Activated T-helper 2 cell treated with anti-CD3 and anti-CD28 coated beads, Interferon-gamma antibody, Interleukin-2, Interleukin-4, amounts not matched to agents 10 μg/mL and 5 μg/mL and 100 μg/mL, durations not matched to agents 14 hours and 24 hours and 36 hours (primary cell): ENCODE results near the gene SPTB. TPM values are rescaled to one million over a fixed set of nuclear protein-coding genes. Genes with fewer than 3 reads are reported as not detected.

Experiments
- DNase-seq: peaks from one replicate; pipeline ENCODE4 v3.0.0; 2021; ENCODE audit warnings: low spot score
- H3K27ac Mint-ChIP-seq: one replicate; pipeline ENCODE4 v1.8.0; 2021; ENCODE audit warnings: mixed read lengths
- H3K27me3 Mint-ChIP-seq: one replicate; pipeline ENCODE4 v1.8.0; 2021; ENCODE audit warnings: low read depth, mixed read lengths
- H3K36me3 Mint-ChIP-seq: one replicate; pipeline ENCODE4 v1.8.0; 2021; ENCODE audit warnings: low read depth, mixed read lengths
- H3K4me1 Mint-ChIP-seq: one replicate; pipeline ENCODE4 v1.8.0; 2021; ENCODE audit warnings: low read depth, mixed read lengths
- H3K4me3 Mint-ChIP-seq: one replicate; pipeline ENCODE4 v1.8.0; 2021; ENCODE audit warnings: low read depth, mild to moderate bottlenecking, moderate library complexity, mixed read lengths
- H3K9me3 Mint-ChIP-seq: one replicate; pipeline ENCODE4 v1.8.0; 2021; ENCODE audit warnings: mixed read lengths
- intact Hi-C: fragments of 100-400 bp; cut with micrococcal nuclease; formaldehyde crosslinking; loops from one replicate; pipeline ENCODE4 v1.15.1; 2023
- total RNA-seq: library from RNA; stranded (reverse); gene quantifications from 2 replicates; pipeline ENCODE4 v1.2.3, GENCODE V29; 2022

The SPTB gene
- total RNA-seq, 1 donor from 2014 or later = 0.05 TPM

DNA sequence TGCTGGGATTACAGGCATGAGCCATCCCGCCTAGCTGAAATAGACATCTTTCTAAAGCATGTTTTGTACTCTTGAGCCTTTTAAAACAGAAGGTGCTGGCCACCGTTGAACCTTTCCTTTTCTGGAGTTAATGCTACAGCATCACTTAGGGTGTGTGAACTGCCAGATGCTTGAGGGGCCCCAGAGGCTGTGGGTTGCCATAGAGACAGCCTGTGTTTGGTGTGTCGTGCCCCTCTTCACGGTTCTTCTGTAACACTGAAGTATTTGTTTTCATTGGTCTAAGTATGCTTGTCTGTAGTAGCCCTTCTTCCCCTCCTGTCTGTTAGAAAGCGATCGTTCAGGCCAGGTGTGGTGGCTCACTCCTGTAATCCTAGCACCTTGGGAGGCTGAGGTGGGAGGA lies 144.7 kb downstream of the SPTB start:
- Mint-ChIP-seq H3K27me3 (no peaks in the 10 kb centered on the region), H3K4me1 (peaks cover 13% of the 10 kb centered on the region), H3K9me3 (no peaks in the 10 kb centered on the region), H3K4me3 (no peak overlapping the region), H3K27ac (no peak overlapping the region), H3K36me3 (no peaks in the 10 kb centered on the region)
- intact Hi-C loops = no loop called here
- DNase-seq = no peak

DNA sequence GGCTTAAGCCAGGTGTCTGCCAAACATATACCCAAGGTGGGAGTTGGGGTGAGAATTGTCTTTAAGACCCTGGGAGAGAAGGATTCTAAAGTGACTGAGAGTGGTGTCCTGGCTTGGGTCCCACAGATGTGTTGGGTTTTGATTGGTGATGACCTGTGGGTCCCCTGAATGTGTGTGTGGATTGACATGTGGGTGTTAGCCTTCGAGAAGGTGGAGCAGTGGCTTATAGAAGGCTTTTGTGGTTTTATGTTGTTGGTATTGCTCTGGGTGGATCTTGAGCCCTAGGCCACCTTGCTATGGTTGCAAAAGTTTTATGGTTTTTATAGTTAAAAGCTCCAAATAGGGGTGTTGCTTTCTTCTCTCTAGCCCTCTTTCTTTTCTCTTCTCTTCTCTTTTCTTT lies 145.8 kb downstream of the SPTB start:
- DNase-seq = no peak
- H3K27ac Mint-ChIP-seq = no peak overlapping the region
- peaks cover 15% of the 10 kb centered on the region for H3K4me1 Mint-ChIP-seq
- H3K4me3 Mint-ChIP-seq = no peak overlapping the region
- no peaks in the 10 kb centered on the region for H3K27me3 Mint-ChIP-seq
- no peaks in the 10 kb centered on the region for H3K9me3 Mint-ChIP-seq
- no peaks in the 10 kb centered on the region for H3K36me3 Mint-ChIP-seq
- intact Hi-C loops = no loop called here

DNA sequence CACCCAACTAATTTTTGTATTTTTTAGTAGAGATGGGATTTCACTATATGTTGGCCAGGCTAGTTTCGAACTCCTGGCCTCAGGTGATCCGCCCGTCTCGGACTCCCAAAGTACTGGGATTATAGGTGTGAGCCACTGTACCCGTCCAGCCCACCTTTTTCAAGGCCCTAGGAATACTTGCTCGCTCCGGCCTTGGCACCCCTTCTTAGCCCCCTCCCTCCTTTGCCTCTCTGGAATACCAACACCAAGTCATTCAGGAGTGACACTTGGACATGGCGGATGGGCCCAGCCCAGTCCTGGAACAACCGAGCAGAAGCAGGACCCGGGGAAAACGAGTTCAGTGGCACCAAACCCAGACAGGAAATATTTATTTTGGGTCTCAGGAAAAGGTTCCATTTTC lies 146.4 kb downstream of the SPTB start:
- H3K4me1 Mint-ChIP-seq = peaks cover 15% of the 10 kb centered on the region
- H3K36me3 Mint-ChIP-seq = no peaks in the 10 kb centered on the region
- no peak for DNase-seq
- H3K4me3 Mint-ChIP-seq = no peak overlapping the region
- H3K27me3 Mint-ChIP-seq = no peaks in the 10 kb centered on the region
- H3K9me3 Mint-ChIP-seq = no peaks in the 10 kb centered on the region
- H3K27ac Mint-ChIP-seq = no peak overlapping the region
- intact Hi-C loops = no loop called here

DNA sequence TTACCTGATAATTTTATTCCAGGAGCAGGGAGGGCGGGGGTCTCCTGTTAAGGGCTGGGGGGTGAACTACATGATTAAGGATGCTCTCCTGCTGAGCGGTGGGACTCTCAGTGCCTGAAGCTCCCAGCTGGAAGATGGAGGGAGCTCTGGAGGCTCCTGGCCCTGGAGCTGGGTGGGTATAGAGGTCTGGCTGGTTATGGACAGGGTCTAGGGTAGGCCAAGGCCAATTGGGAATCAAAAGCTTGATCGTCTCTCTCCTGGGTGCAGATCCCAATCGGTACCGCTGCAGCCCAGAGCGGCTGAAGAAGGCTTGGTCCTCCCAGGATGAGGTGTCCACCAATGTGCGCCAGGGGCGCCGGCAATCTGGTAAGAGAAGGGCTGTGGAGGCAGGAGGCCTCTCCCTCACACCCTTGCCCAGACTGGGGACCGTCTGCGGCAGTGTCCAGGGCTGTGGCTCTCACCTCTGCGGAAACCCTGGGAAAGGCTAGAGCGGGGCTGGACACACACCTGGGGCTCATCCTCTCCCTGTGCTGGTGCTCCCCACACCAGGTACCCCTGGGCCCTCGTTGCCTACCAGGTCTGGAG lies 147.1 kb downstream of the SPTB start:
- Mint-ChIP-seq H3K4me1 (peaks cover 15% of the 10 kb centered on the region), H3K36me3 (no peaks in the 10 kb centered on the region), H3K9me3 (no peaks in the 10 kb centered on the region), H3K27me3 (no peaks in the 10 kb centered on the region), H3K27ac (no peak overlapping the region), H3K4me3 (no peak overlapping the region)
- DNase-seq = no peak
- intact Hi-C loops = no loop called here

DNA sequence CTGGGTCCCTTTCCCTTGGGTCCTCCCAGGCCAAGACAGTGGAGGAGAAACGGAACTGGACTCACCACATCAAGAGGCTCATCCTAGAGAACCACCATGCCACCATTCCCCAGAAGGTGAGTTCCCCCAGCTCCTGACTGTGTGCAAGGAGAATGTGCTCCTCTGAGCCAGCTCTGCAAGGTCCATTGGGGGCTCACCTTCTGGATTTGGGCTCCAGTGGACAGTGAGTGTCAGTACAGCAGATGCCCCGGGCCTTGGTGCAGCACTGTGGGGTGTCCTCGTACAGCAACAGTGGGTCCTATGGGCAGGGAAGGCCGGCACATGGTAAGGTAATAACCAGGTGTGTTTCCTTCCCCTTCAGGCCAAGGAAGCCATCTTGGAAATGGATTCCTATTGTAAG lies 147.6 kb downstream of the SPTB start:
- no peak for DNase-seq
- H3K4me3 Mint-ChIP-seq = no peak overlapping the region
- no peaks in the 10 kb centered on the region for H3K36me3 Mint-ChIP-seq
- peaks cover 15% of the 10 kb centered on the region for H3K4me1 Mint-ChIP-seq
- intact Hi-C loops = no loop called here
- no peaks in the 10 kb centered on the region for H3K27me3 Mint-ChIP-seq
- H3K9me3 Mint-ChIP-seq = no peaks in the 10 kb centered on the region
- H3K27ac Mint-ChIP-seq = no peak overlapping the region

GRCh38 chr14:64731141-64731581 lies 148.5 kb downstream of the SPTB start:
- Mint-ChIP-seq H3K9me3 (no peaks in the 10 kb centered on the region), H3K4me3 (no peak overlapping the region), H3K36me3 (no peaks in the 10 kb centered on the region), H3K4me1 (peaks cover 15% of the 10 kb centered on the region), H3K27me3 (no peaks in the 10 kb centered on the region), H3K27ac (no peak overlapping the region)
- DNase-seq = no peak
- intact Hi-C loops = no loop called here

GRCh38 chr14:64730681-64731080 lies 149.0 kb downstream of the SPTB start:
- no peaks in the 10 kb centered on the region for H3K9me3 Mint-ChIP-seq
- no peak overlapping the region for H3K27ac Mint-ChIP-seq
- H3K4me1 Mint-ChIP-seq = peaks cover 19% of the 10 kb centered on the region
- H3K4me3 Mint-ChIP-seq = no peak overlapping the region
- H3K27me3 Mint-ChIP-seq = no peaks in the 10 kb centered on the region
- no peak for DNase-seq
- intact Hi-C loops = no loop called here
- no peaks in the 10 kb centered on the region for H3K36me3 Mint-ChIP-seq

DNA sequence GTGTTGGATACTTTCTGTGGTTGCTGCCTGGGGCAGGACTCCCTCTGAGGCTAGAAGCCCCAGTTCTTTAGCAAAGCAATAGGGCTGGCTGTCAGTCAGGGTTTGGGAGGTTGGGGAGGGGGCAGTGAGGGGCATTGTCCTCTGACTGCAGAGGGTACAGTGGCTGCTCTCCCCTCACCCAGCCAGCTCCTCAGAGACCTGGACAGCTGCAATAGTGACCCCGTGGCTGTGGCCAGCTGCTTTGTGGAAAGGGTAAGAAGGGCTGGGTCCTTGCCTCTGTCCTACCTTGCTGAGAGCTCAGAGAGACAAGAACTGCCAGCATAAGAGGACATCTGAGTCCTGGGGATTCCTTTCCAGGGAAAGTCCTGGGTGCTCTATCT lies 149.7 kb downstream of the SPTB start:
- Mint-ChIP-seq H3K9me3 (no peaks in the 10 kb centered on the region), H3K36me3 (no peaks in the 10 kb centered on the region), H3K4me3 (no peak overlapping the region), H3K27ac (no peak overlapping the region), H3K4me1 (peaks cover 21% of the 10 kb centered on the region), H3K27me3 (no peaks in the 10 kb centered on the region)
- intact Hi-C loops = no loop called here
- DNase-seq = no peak

- no peaks in the 10 kb centered on the region for H3K9me3 Mint-ChIP-seq
- H3K4me3 Mint-ChIP-seq = no peak overlapping the region
- no peak for DNase-seq
- intact Hi-C loops = no loop called here
- H3K36me3 Mint-ChIP-seq = no peaks in the 10 kb centered on the region
- no peak overlapping the region for H3K27ac Mint-ChIP-seq
- H3K27me3 Mint-ChIP-seq = no peaks in the 10 kb centered on the region
- peaks cover 25% of the 10 kb centered on the region for H3K4me1 Mint-ChIP-seq
Observed at GRCh38 chr14:64729386-64730060, 150.2 kb downstream of the SPTB start.

- peaks cover 27% of the 10 kb centered on the region for H3K4me1 Mint-ChIP-seq
Observed at GRCh38 chr14:64728856-64729255, 150.9 kb downstream of the SPTB start.

GRCh38 chr14:64728106-64728505 lies 151.6 kb downstream of the SPTB start:
- no peak overlapping the region for H3K4me3 Mint-ChIP-seq
- DNase-seq = no peak
- no peaks in the 10 kb centered on the region for H3K27me3 Mint-ChIP-seq
- H3K9me3 Mint-ChIP-seq = no peaks in the 10 kb centered on the region
- no peak overlapping the region for H3K27ac Mint-ChIP-seq
- intact Hi-C loops = no loop called here
- peaks cover 30% of the 10 kb centered on the region for H3K4me1 Mint-ChIP-seq
- no peaks in the 10 kb centered on the region for H3K36me3 Mint-ChIP-seq

More at GRCh38 chr14:64728856-64729255, 150.9 kb downstream of the SPTB start:
- DNase-seq = no peak
- Mint-ChIP-seq H3K27me3 (no peaks in the 10 kb centered on the region), H3K4me3 (no peak overlapping the region), H3K27ac (no peak overlapping the region), H3K36me3 (no peaks in the 10 kb centered on the region), H3K9me3 (no peaks in the 10 kb centered on the region)
- intact Hi-C loops = no loop called here

GRCh38 chr14:64727551-64728071 lies 152.1 kb downstream of the SPTB start:
- Mint-ChIP-seq H3K4me1 (peaks cover 34% of the 10 kb centered on the region), H3K4me3 (no peak overlapping the region)
- intact Hi-C loops = no loop called here

GRCh38 chr14:64726585-64726890 lies 153.2 kb downstream of the SPTB start:
- no peaks in the 10 kb centered on the region for H3K9me3 Mint-ChIP-seq
- intact Hi-C loops = no loop called here
- H3K27me3 Mint-ChIP-seq = no peaks in the 10 kb centered on the region
- H3K27ac Mint-ChIP-seq = no peak overlapping the region
- H3K4me1 Mint-ChIP-seq = peaks cover 37% of the 10 kb centered on the region
- H3K4me3 Mint-ChIP-seq = no peak overlapping the region
- no peak for DNase-seq
- H3K36me3 Mint-ChIP-seq = no peaks in the 10 kb centered on the region

More at GRCh38 chr14:64727551-64728071, 152.1 kb downstream of the SPTB start:
- no peaks in the 10 kb centered on the region for H3K9me3 Mint-ChIP-seq
- H3K27ac Mint-ChIP-seq = no peak overlapping the region
- H3K36me3 Mint-ChIP-seq = no peaks in the 10 kb centered on the region
- no peak for DNase-seq
- no peaks in the 10 kb centered on the region for H3K27me3 Mint-ChIP-seq
